ENCODE data around the gene ACKR2. TPM values are rescaled to one million over a fixed set of nuclear protein-coding genes. Genes with fewer than 3 reads are reported as not detected.
"Not testable (repeated sequence)": the region's sequence is repeated elsewhere in the genome, so short reads cannot be mapped to it uniquely, and the experiment has no call there.

The ACKR2 gene
- total and polyA plus RNA-seq, 2 of the 13 experiments (the other 11 are each of a cell fraction or from before 2014, with no cell fraction given), result 1.1 to 1.9 TPM

GRCh38 chr3:42810706-42811105 lies 1.5 kb downstream of the ACKR2 start:
- H3K4me3 ChIP-seq (replicated peaks in 1 of 3; ENCODE audit: insufficient read depth in 1 of 3, low read depth in 2 of 3, low read length in 3 of 3); H3K27me3 ChIP-seq (ENCODE audit: control insufficient read depth in 1 of 2, insufficient read depth in 2 of 2, low read length in 2 of 2); H3K36me3 ChIP-seq (replicated peaks in 1 of 2; ENCODE audit: control insufficient read depth in 1 of 2, insufficient read depth in 2 of 2, low read length in 2 of 2); H3K9ac ChIP-seq (ENCODE audit: insufficient read depth, low read depth, low read length); CTCF ChIA-PET (ENCODE audit: low intra/inter-chr PET ratio, low total read pairs); H3K27ac ChIP-seq (ENCODE audit: extremely low read length, insufficient read depth, low read length); POLR2A ChIA-PET; DNase-seq (ENCODE audit: low spot score); H3K79me2 ChIP-seq (ENCODE audit: insufficient read depth, low read length); intact Hi-C loops (cut with micrococcal nuclease; ENCODE audit: unreplicated experiment); BruUV-seq (replicated peaks); H2AFZ ChIP-seq (ENCODE audit: low read length); FAIRE-seq; H3K4me2 ChIP-seq (ENCODE audit: low read depth, low read length); H3K9me3 ChIP-seq (ENCODE audit: low read length); in situ Hi-C loops (cut with HindIII; ENCODE audit: extremely low pct_ligation_motif_present, low pct_unique_long_range_greater_than_20kb); H4K20me1 ChIP-seq (ENCODE audit: insufficient read depth, low read length); ATAC-seq: not testable (repeated sequence)
- peak; percentile 17; the same call in 1 of the 2 replicates for TF ChIP-seq ZNF121 (CRISPR knock-in tag; IDR thresholded peaks at IDR 0.05)
- peak; percentile 10 for TF ChIP-seq TEAD3 (CRISPR knock-in tag; optimal IDR thresholded peaks at IDR 0.05; ENCODE audit: borderline replicate concordance)
- WGBS (ENCODE audit: low lambda C conversion rate), result 86% methylated on average over 10 of the region's 10 CpGs
- peaks cover 60% of the 10 kb centered on the region for H3K4me1 ChIP-seq (ENCODE audit: insufficient read depth, low read length)

GRCh38 chr3:42811118-42811883 lies 2.1 kb downstream of the ACKR2 start:
- H3K79me2 ChIP-seq (ENCODE audit: insufficient read depth, low read length); H3K4me2 ChIP-seq (ENCODE audit: low read depth, low read length); POLR2A ChIA-PET; H3K4me3 ChIP-seq (replicated peaks in 1 of 3; ENCODE audit: insufficient read depth in 1 of 3, low read depth in 2 of 3, low read length in 3 of 3); H3K9ac ChIP-seq (ENCODE audit: insufficient read depth, low read depth, low read length); DNase-seq (ENCODE audit: low spot score); FAIRE-seq; H4K20me1 ChIP-seq (ENCODE audit: insufficient read depth, low read length); H3K9me3 ChIP-seq (ENCODE audit: low read length); CTCF ChIA-PET (ENCODE audit: low intra/inter-chr PET ratio, low total read pairs); in situ Hi-C loops (cut with HindIII; ENCODE audit: extremely low pct_ligation_motif_present, low pct_unique_long_range_greater_than_20kb); BruUV-seq (replicated peaks); H3K27me3 ChIP-seq (ENCODE audit: control insufficient read depth in 1 of 2, insufficient read depth in 2 of 2, low read length in 2 of 2); H3K36me3 ChIP-seq (replicated peaks in 1 of 2; ENCODE audit: control insufficient read depth in 1 of 2, insufficient read depth in 2 of 2, low read length in 2 of 2); H3K27ac ChIP-seq (ENCODE audit: extremely low read length, insufficient read depth, low read length); intact Hi-C loops (cut with micrococcal nuclease; ENCODE audit: unreplicated experiment); H2AFZ ChIP-seq (ENCODE audit: low read length); ATAC-seq: not testable (repeated sequence)
- H3K4me1 ChIP-seq (ENCODE audit: insufficient read depth, low read length), result peaks cover 60% of the 10 kb centered on the region
- 91% methylated on average over 15 of the region's 15 CpGs for WGBS (ENCODE audit: low lambda C conversion rate)
